HepG2 (cell line): ENCODE data around the gene GDPD5.

Experiments
- MTA1 ChIP-seq: sonication (generic); formaldehyde crosslinking; IDR thresholded peaks from 2 replicates; pipeline ENCODE4 v1.4.0; 2020; ENCODE audit warnings: missing genetic modification reagents, mild to moderate bottlenecking, borderline replicate concordance
- NFE2L2 ChIP-seq: fragments of 150-350 bp; IDR thresholded peaks from 2 replicates; pipeline ENCODE4 v1.6.1; 2014; ENCODE audit warnings: low read length
- SMARCC2 ChIP-seq: fragments of 450-650 bp; IDR thresholded peaks from 2 replicates; pipeline ENCODE4 v1.6.1; 2017; ENCODE audit warnings: antibody characterized with exemption, mild to moderate bottlenecking
- ZBTB43 ChIP-seq: sonication (generic); formaldehyde crosslinking; conservative IDR thresholded peaks from 2 replicates; pipeline ENCODE4 v1.4.0; 2020; ENCODE audit warnings: missing genetic modification reagents
- ZFP62 ChIP-seq: sonication (generic); formaldehyde crosslinking; IDR thresholded peaks from 2 replicates; pipeline ENCODE4 v1.4.0; 2020; ENCODE audit warnings: missing genetic modification reagents
- TF ChIP-seq, protein P1 (sequence below): sonication (generic); formaldehyde crosslinking; IDR thresholded peaks from 2 replicates; pipeline ENCODE4 v1.8.1; 2023; ENCODE audit warnings: missing genetic modification reagents, inconsistent platforms, borderline replicate concordance

GRCh38 chr11:75403983-75404658, 121.6 kb downstream of the GDPD5 start:
- TF ChIP-seq ZBTB43 (CRISPR knock-in tag) (no peak), NFE2L2 (no peak), ZFP62 (CRISPR knock-in tag) (no peak), MTA1 (CRISPR knock-in tag) (no peak), SMARCC2 (no peak)
- TF ChIP-seq, protein P1, sequence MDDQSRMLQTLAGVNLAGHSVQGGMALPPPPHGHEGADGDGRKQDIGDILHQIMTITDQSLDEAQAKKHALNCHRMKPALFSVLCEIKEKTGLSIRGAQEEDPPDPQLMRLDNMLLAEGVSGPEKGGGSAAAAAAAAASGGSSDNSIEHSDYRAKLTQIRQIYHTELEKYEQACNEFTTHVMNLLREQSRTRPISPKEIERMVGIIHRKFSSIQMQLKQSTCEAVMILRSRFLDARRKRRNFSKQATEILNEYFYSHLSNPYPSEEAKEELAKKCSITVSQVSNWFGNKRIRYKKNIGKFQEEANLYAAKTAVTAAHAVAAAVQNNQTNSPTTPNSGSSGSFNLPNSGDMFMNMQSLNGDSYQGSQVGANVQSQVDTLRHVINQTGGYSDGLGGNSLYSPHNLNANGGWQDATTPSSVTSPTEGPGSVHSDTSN: no peak
